Colonic mucosa (tissue), 4 donors: ENCODE results near the gene ABCC5. TPM values are rescaled to one million over a fixed set of nuclear protein-coding genes. Genes with fewer than 3 reads are reported as not detected.

ENCODE experiments used
- DNase-seq: peaks from one replicate; pipeline ENCODE4 v3.0.0-alpha.2; 2020
- H3K27ac ChIP-seq: fragments of 200-600 bp; one replicate; pipeline ENCODE4 v1.8.0; 2021
- H3K27me3 ChIP-seq: fragments of 200-600 bp; one replicate; pipeline ENCODE4 v1.8.0; 2021
- H3K36me3 ChIP-seq: fragments of 200-600 bp; one replicate; pipeline ENCODE4 v1.8.0; 2021
- H3K4me1 ChIP-seq: fragments of 200-600 bp; one replicate; pipeline ENCODE4 v1.8.0; 2021; ENCODE audit warnings: mild to moderate bottlenecking
- H3K4me3 ChIP-seq: fragments of 200-600 bp; one replicate; pipeline ENCODE4 v1.8.0; 2021
- H3K9ac ChIP-seq, 2 donors: one replicate each; pipeline ENCODE4 v1.7.0; 2013; ENCODE audit warnings: control low read depth in 2 of 2, low read depth in 2 of 2, low read length in 2 of 2
- H3K9me3 ChIP-seq: fragments of 200-600 bp; one replicate; pipeline ENCODE4 v1.8.0; 2021
- CTCF ChIP-seq: fragments of 200-600 bp; IDR thresholded peaks from one replicate; pipeline ENCODE4 v1.8.0; 2022; ENCODE audit warnings: antibody characterized with exemption, mild to moderate bottlenecking
- intact Hi-C: fragments of 100-400 bp; cut with DNase I; formaldehyde crosslinking; loops from one replicate; pipeline ENCODE4 v1.14.1; 2022
- total RNA-seq, 2 donors: library from RNA; stranded (reverse); fragmentation: NEBNext Ultra II Directional in 1 of 2; extraction: Animal tissue kit (Norgen Biotek cat#: 25700) in 1 of 2; gene quantifications; one replicate each; pipeline ENCODE4 v1.2.1, GENCODE V29; 2021
- donor health status: healthy.
- donor health status: DM: no; HTN: no; CAD: no.
- donor health status: DM: no; HTN: no; CAD: no.

Gene ABCC5
- total RNA-seq, 2 donors from 2014 or later = 15.1 to 16.6 TPM

DNA sequence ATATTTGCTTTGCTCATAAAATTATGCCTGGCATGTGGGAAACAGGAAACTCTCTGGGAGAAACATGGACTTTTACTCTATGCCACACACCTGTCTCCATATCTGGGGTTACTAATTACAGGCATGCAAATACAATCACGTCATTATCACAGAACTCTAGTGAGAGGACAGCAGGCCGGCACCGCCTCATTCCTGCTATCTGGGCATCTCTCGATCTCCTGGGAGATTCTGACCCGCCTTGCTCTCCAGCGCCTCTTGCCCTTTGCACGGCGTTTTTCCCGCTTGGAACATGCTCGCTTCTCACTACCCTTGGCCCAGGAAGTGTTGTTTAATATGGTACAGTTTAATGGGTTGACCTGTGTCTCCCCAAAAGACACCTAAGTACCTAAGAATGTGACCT lies 87.6 kb downstream of the ABCC5 start:
- intact Hi-C loops = no loop called here
- TF ChIP-seq CTCF = no peak
- peak overlapping the region; percentile 58 for H3K27ac ChIP-seq
- DNase-seq = peak; percentile 84
- H3K4me1 ChIP-seq = no peaks in the 10 kb centered on the region
- no peak overlapping the region for H3K4me3 ChIP-seq
- H3K36me3 ChIP-seq = no peaks in the 10 kb centered on the region
- H3K9ac ChIP-seq = no peak overlapping the region
- no peaks in the 10 kb centered on the region for H3K27me3 ChIP-seq
- no peaks in the 10 kb centered on the region for H3K9me3 ChIP-seq

GRCh38 chr3:183927059-183927458 lies 90.6 kb downstream of the ABCC5 start:
- Histone ChIP-seq H3K4me3 (no peak overlapping the region), H3K4me1 (no peaks in the 10 kb centered on the region), H3K27ac (no peak overlapping the region), H3K9ac (no peak overlapping the region), H3K27me3 (no peaks in the 10 kb centered on the region), H3K36me3 (no peaks in the 10 kb centered on the region), H3K9me3 (no peaks in the 10 kb centered on the region)
- TF ChIP-seq CTCF = no peak
- intact Hi-C loops = loop anchor here (5.0 kb wide), 1 partner anchor 85 kb away; no protein-coding TSS in a partner anchor
- no peak for DNase-seq

DNA sequence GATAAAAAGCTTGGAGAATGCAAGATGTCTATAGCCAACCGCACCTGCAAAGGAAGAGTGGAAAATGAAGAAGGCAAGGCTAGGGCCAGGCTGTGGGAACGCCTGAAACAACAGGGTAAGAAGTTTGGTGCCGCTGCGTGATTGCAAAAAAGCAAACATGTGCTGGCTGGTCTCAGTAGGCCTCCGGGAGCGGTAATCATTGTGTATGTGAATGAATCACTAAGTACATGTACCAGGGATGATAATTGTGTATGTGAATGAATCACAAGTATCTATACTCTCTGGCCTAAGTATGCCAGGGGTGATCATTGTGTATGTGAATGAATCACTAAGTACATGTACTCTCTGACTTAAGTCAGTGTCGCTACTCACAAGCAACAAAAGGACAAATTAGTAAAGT lies 92.7 kb downstream of the ABCC5 start:
- intact Hi-C loops = loop anchor here (5.0 kb wide), 1 partner anchor 87 kb away; no protein-coding TSS in a partner anchor
- H3K4me1 ChIP-seq = no peaks in the 10 kb centered on the region
- no peaks in the 10 kb centered on the region for H3K36me3 ChIP-seq
- H3K9me3 ChIP-seq = no peaks in the 10 kb centered on the region
- H3K9ac ChIP-seq = no peak overlapping the region
- no peaks in the 10 kb centered on the region for H3K27me3 ChIP-seq
- TF ChIP-seq CTCF = no peak
- no peak for DNase-seq
- H3K4me3 ChIP-seq = no peak overlapping the region
- H3K27ac ChIP-seq = no peak overlapping the region

- no peak for DNase-seq
- Histone ChIP-seq H3K4me1 (no peaks in the 10 kb centered on the region), H3K4me3 (no peak overlapping the region), H3K27ac (no peak overlapping the region), H3K9me3 (no peaks in the 10 kb centered on the region), H3K9ac (no peak overlapping the region), H3K27me3 (no peaks in the 10 kb centered on the region), H3K36me3 (no peaks in the 10 kb centered on the region)
- intact Hi-C loops = no loop called here
- no peak for TF ChIP-seq CTCF
Observed at GRCh38 chr3:183924543-183924942, 93.1 kb downstream of the ABCC5 start.

GRCh38 chr3:183922421-183922820 lies 95.3 kb downstream of the ABCC5 start:
- H3K9me3 ChIP-seq = no peaks in the 10 kb centered on the region
- H3K36me3 ChIP-seq = no peaks in the 10 kb centered on the region
- H3K27me3 ChIP-seq = no peaks in the 10 kb centered on the region
- no peak overlapping the region for H3K4me3 ChIP-seq
- no peak for TF ChIP-seq CTCF
- intact Hi-C loops = no loop called here
- no peak overlapping the region for H3K27ac ChIP-seq
- H3K4me1 ChIP-seq = no peaks in the 10 kb centered on the region
- no peak overlapping the region for H3K9ac ChIP-seq
- no peak for DNase-seq

DNA sequence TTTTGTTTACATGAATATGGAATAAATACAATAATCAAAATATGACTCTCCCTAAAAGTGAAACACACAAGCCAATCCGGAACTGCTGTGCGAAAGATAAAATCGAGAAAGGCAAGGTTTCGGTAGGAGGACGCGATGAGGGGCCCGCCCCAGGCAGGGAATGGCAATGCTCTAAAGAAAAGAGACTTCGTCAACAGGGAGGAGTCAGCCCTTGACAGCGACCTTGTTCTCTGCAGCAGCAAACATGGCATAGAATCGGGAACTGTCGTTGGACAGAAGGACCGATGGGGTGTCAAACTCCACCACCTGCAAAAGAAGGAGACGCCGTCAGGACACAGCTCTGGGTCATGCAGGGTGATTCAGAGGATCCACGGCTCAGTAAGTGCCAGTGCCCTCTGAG lies 96.6 kb downstream of the ABCC5 start:
- no peak for DNase-seq
- H3K4me1 ChIP-seq = no peaks in the 10 kb centered on the region
- no peak overlapping the region for H3K4me3 ChIP-seq
- H3K9me3 ChIP-seq = no peaks in the 10 kb centered on the region
- no peaks in the 10 kb centered on the region for H3K36me3 ChIP-seq
- H3K27ac ChIP-seq = no peak overlapping the region
- no peak overlapping the region for H3K9ac ChIP-seq
- TF ChIP-seq CTCF = no peak
- intact Hi-C loops = no loop called here
- no peaks in the 10 kb centered on the region for H3K27me3 ChIP-seq
